Caco-2 (cell line): ENCODE data around the gene ZNF277. TPM values are rescaled to one million over a fixed set of nuclear protein-coding genes. Genes with fewer than 3 reads are reported as not detected.

Experiments used
- BruUV-seq: library from RNA; stranded (reverse); fragments of 400-500 nt; replicated peaks from 2 replicates; lab custom pipeline; 2021; lab: Mats Ljungman, UMichigan
- CTCF ChIA-PET: fragments of 300-600 bp; sonication (Branson Sonifier 250); formaldehyde crosslinking; loops from one replicate; lab custom pipeline; 2022; ENCODE audit warnings: antibody characterized with exemption; lab: Charles Lee
- POLR2A ChIA-PET: fragments of 300-600 bp; sonication (Branson Sonifier 250); formaldehyde crosslinking; loops from one replicate; lab custom pipeline; 2022; ENCODE audit warnings: antibody characterized with exemption; lab: Charles Lee
- DNase-seq, 2 experiments: peaks; one replicate each; pipeline versions ENCODE4 v3.0.0 to v3.0.0-alpha.2; 2020 to 2022
- H3K27me3 ChIP-seq: replicated peaks from 2 replicates; pipeline ENCODE4 v1.6.0; 2011; ENCODE audit warnings: low read length; ENCODE audit not compliant: control insufficient read depth, insufficient read depth
- H3K36me3 ChIP-seq: 2 replicates; pipeline ENCODE4 v1.5.1; 2011; ENCODE audit warnings: low read length; ENCODE audit not compliant: control insufficient read depth, insufficient read depth
- H3K4me1 ChIP-seq: fragments of 250-450 bp; sonication (Bioruptor Pico); 2 replicates; pipeline ENCODE4 v1.5.1; 2020; ENCODE audit warnings: mild to moderate bottlenecking
- H3K4me3 ChIP-seq: 2 replicates; pipeline ENCODE4 v1.5.1; 2011; ENCODE audit warnings: low read depth, mild to moderate bottlenecking, control low read depth, low read length
- H3K9me3 ChIP-seq: fragments of 250-450 bp; sonication (Bioruptor Pico); 2 replicates; pipeline ENCODE4 v1.5.1; 2020; ENCODE audit warnings: mild to moderate bottlenecking, moderate library complexity
- H3K27ac Mint-ChIP-seq: one replicate; pipeline ENCODE4 v1.8.0; 2022; ENCODE audit warnings: mixed read lengths; ENCODE audit not compliant: unreplicated experiment
- H3K27me3 Mint-ChIP-seq: one replicate; pipeline ENCODE4 v1.8.0; 2022; ENCODE audit warnings: mixed read lengths; ENCODE audit not compliant: insufficient read depth, unreplicated experiment
- H3K36me3 Mint-ChIP-seq: one replicate; pipeline ENCODE4 v1.8.0; 2022; ENCODE audit warnings: mild to moderate bottlenecking, mixed read lengths; ENCODE audit not compliant: insufficient read depth, unreplicated experiment
- H3K4me1 Mint-ChIP-seq: one replicate; pipeline ENCODE4 v1.8.0; 2022; ENCODE audit warnings: low read depth, mixed read lengths; ENCODE audit not compliant: unreplicated experiment
- H3K4me3 Mint-ChIP-seq: one replicate; pipeline ENCODE4 v1.8.0; 2022; ENCODE audit warnings: mild to moderate bottlenecking, moderate library complexity, mixed read lengths; ENCODE audit not compliant: unreplicated experiment
- H3K9me3 Mint-ChIP-seq: one replicate; pipeline ENCODE4 v1.8.0; 2022; ENCODE audit warnings: mixed read lengths; ENCODE audit not compliant: unreplicated experiment
- intact Hi-C: fragments of 100-400 bp; cut with micrococcal nuclease; formaldehyde crosslinking; loops from one replicate; pipeline ENCODE4 v1.10.0; 2022; ENCODE audit not compliant: unreplicated experiment
- total RNA-seq: library from RNA; stranded (reverse); gene quantifications from 2 replicates; pipeline ENCODE4 v1.2.3, GENCODE V29; 2022
- TF ChIP-seq, protein P1 (sequence below), 2 experiments: fragments of 200-600 bp in 1 of 2; IDR thresholded peaks; 1 replicate in 1 of 2; 2 replicates in 1 of 2; pipeline versions ENCODE4 v1.5.1 to v1.8.0; 2011 to 2022; ENCODE audit warnings: antibody characterized with exemption in 1 of 2, control low read depth in 1 of 2, inconsistent platforms in 1 of 2, low read depth in 1 of 2, low read length in 1 of 2, mild to moderate bottlenecking in 1 of 2, moderate library complexity in 1 of 2; ENCODE audit not compliant: insufficient read depth in 1 of 2, severe bottlenecking in 1 of 2, unreplicated experiment in 1 of 2

The ZNF277 gene
- total RNA-seq, 1 experiment from 2014 or later: 22.8 TPM

DNA sequence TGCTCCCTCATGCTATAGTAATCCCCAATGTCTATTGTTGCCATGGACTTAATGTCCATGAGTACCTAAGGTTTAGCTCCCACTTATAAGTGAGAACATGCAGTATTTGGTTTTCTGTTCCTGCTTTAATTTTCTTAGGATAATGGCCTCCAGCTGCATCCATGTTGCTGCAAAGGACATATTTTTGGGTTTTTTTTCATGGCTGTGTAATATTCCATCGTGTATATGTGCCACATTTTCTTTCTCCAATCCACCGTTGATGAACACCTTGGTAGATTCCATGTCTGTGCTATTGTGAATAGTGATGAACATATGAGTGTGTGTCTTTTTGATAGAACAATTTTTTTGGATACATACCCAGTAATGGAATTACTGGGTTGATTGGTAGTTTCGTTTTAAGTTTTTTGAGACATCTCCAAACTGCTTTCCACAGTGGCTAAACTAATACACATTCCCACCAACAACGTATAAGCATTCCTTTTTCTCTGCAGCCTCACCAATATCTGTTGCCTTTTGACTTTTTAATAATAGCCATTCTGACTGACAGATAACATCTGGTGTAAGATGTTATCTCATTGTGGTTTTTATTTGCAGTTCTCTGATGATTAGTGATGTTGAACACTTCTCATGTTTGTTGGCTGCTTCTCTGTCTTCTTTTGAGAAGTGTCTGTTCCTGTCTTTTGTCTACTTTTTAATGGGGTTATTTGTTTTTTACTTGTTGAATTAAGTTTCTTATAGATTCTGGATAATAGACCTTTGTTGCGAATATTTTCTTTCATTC, 175.0 kb downstream of the ZNF277 start:
- Mint-ChIP-seq H3K9me3 (no peaks in the 10 kb centered on the region), H3K4me3 (no peak overlapping the region), H3K36me3 (no peaks in the 10 kb centered on the region), H3K27me3 (peaks cover 4% of the 10 kb centered on the region), H3K27ac (no peak overlapping the region), H3K4me1 (peaks cover 7% of the 10 kb centered on the region)
- intact Hi-C loops: no loop called here
- H3K27me3 ChIP-seq: no peaks in the 10 kb centered on the region
- no peaks in the 10 kb centered on the region for H3K4me1 ChIP-seq
- ChIA-PET POLR2A (no interaction called here), CTCF (no interaction called here)
- DNase-seq: no peak
- H3K4me3 ChIP-seq: no peak overlapping the region
- no peaks in the 10 kb centered on the region for H3K9me3 ChIP-seq
- no peaks in the 10 kb centered on the region for H3K36me3 ChIP-seq
- TF ChIP-seq, protein P1, sequence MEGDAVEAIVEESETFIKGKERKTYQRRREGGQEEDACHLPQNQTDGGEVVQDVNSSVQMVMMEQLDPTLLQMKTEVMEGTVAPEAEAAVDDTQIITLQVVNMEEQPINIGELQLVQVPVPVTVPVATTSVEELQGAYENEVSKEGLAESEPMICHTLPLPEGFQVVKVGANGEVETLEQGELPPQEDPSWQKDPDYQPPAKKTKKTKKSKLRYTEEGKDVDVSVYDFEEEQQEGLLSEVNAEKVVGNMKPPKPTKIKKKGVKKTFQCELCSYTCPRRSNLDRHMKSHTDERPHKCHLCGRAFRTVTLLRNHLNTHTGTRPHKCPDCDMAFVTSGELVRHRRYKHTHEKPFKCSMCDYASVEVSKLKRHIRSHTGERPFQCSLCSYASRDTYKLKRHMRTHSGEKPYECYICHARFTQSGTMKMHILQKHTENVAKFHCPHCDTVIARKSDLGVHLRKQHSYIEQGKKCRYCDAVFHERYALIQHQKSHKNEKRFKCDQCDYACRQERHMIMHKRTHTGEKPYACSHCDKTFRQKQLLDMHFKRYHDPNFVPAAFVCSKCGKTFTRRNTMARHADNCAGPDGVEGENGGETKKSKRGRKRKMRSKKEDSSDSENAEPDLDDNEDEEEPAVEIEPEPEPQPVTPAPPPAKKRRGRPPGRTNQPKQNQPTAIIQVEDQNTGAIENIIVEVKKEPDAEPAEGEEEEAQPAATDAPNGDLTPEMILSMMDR (IDR thresholded peaks at IDR 0.05; ENCODE audit: insufficient read depth in 1 of 2, low read depth in 1 of 2, low read length in 1 of 2, severe bottlenecking in 1 of 2, unreplicated experiment in 1 of 2): no peak
- BruUV-seq: no TSS peak

GRCh38 chr7:112383671-112384417, 177.3 kb downstream of the ZNF277 start:
- H3K9me3 Mint-ChIP-seq: no peaks in the 10 kb centered on the region
- BruUV-seq: no TSS peak
- Histone ChIP-seq H3K4me1 (no peaks in the 10 kb centered on the region), H3K36me3 (no peaks in the 10 kb centered on the region), H3K27me3 (no peaks in the 10 kb centered on the region), H3K4me3 (no peak overlapping the region), H3K9me3 (no peaks in the 10 kb centered on the region)
- ChIA-PET CTCF (no interaction called here), POLR2A (no interaction called here)
- no peak overlapping the region for H3K4me3 Mint-ChIP-seq
- no peak overlapping the region for H3K27ac Mint-ChIP-seq
- no peaks in the 10 kb centered on the region for H3K36me3 Mint-ChIP-seq
- DNase-seq: no peak
- peaks cover 2% of the 10 kb centered on the region for H3K27me3 Mint-ChIP-seq
- peaks cover 7% of the 10 kb centered on the region for H3K4me1 Mint-ChIP-seq
- intact Hi-C loops: no loop called here
- TF ChIP-seq, protein P1 (IDR thresholded peaks at IDR 0.05; ENCODE audit: insufficient read depth in 1 of 2, low read depth in 1 of 2, low read length in 1 of 2, severe bottlenecking in 1 of 2, unreplicated experiment in 1 of 2): no peak

- ChIA-PET CTCF (no interaction called here), POLR2A (no interaction called here)
- H3K27me3 Mint-ChIP-seq: peaks cover 3% of the 10 kb centered on the region
Observed at GRCh38 chr7:112385516-112385915, 179.0 kb downstream of the ZNF277 start.

More at GRCh38 chr7:112385516-112385915, 179.0 kb downstream of the ZNF277 start:
- Mint-ChIP-seq H3K36me3 (no peaks in the 10 kb centered on the region), H3K4me3 (no peak overlapping the region), H3K9me3 (no peaks in the 10 kb centered on the region), H3K27ac (no peak overlapping the region), H3K4me1 (peaks cover 7% of the 10 kb centered on the region)
- TF ChIP-seq, protein P1 (IDR thresholded peaks at IDR 0.05; ENCODE audit: insufficient read depth in 1 of 2, low read depth in 1 of 2, low read length in 1 of 2, severe bottlenecking in 1 of 2, unreplicated experiment in 1 of 2): no peak
- Histone ChIP-seq H3K27me3 (no peaks in the 10 kb centered on the region), H3K36me3 (no peaks in the 10 kb centered on the region), H3K9me3 (no peaks in the 10 kb centered on the region), H3K4me1 (no peaks in the 10 kb centered on the region), H3K4me3 (no peak overlapping the region)
- BruUV-seq: no TSS peak
- intact Hi-C loops: no loop called here
- DNase-seq: no peak
